ENCODE results near the gene ZBTB7C.

ZBTB7C gene

DNA sequence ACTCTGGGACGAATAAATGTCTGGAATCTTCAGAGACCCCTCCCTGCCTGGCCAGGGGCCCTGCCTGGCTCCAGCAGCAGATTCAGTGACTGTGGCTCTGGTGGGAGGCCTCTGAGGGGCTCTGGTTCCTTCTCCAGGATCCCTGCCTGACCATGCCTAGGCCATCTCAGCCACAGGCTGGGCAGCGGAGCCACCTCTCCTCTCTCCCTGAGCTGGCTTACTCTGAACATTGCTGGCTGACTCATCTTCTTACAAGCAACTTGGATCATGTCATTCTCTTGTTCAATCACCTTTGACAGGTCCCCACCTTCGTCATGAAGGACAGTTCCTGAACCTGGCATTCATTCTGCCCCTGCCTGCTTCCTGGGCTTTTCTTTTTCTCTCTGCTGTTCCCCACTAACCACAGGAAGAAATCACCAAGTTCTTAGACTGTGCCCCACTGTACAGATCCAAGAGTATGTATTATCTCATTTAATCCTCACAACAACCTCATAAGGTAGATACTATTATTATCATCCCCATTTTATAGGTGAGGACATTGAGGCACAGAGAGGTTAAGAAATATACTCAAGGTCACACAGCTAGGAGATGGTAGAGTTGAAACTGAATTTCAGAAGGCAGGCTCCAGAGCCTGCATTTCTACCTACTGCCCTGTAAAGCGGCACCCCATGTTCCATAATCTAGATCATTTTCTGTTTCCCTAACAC, 323.2 kb downstream of the ZBTB7C start:
- no peak for DNase-seq (ENCODE audit: extremely low read depth, low read depth)
- H3K4me3 ChIP-seq (replicated peaks; ENCODE audit: low read depth, low read length): no peak overlapping the region
- TF ChIP-seq, protein P1, sequence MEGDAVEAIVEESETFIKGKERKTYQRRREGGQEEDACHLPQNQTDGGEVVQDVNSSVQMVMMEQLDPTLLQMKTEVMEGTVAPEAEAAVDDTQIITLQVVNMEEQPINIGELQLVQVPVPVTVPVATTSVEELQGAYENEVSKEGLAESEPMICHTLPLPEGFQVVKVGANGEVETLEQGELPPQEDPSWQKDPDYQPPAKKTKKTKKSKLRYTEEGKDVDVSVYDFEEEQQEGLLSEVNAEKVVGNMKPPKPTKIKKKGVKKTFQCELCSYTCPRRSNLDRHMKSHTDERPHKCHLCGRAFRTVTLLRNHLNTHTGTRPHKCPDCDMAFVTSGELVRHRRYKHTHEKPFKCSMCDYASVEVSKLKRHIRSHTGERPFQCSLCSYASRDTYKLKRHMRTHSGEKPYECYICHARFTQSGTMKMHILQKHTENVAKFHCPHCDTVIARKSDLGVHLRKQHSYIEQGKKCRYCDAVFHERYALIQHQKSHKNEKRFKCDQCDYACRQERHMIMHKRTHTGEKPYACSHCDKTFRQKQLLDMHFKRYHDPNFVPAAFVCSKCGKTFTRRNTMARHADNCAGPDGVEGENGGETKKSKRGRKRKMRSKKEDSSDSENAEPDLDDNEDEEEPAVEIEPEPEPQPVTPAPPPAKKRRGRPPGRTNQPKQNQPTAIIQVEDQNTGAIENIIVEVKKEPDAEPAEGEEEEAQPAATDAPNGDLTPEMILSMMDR (IDR thresholded peaks at IDR 0.05; ENCODE audit: low read depth, low read length, missing control alignments): no peak

DNA sequence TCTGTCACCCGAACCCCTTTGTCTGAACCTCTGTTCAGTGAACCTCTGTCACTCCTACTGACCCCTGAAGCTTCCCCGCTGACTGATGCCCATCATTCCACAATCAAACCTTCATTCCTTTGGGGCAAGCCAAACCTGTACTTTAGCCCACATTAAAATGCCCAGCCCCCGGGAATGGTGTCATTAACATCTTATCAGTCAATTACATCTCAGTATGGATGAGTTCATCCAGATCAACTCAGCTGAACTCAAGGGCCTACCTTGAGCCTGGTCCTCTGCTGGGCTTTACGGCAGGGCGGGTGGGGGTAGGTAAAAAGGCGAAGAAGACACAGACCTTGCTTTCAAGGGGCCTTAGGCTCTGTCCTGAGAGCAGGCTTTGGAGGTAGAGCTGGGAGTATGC, 324.3 kb downstream of the ZBTB7C start:
- no peak for DNase-seq (ENCODE audit: extremely low read depth, low read depth)
- H3K4me3 ChIP-seq (replicated peaks; ENCODE audit: low read depth, low read length): no peak overlapping the region
- TF ChIP-seq, protein P1 (IDR thresholded peaks at IDR 0.05; ENCODE audit: low read depth, low read length, missing control alignments): no peak

DNA sequence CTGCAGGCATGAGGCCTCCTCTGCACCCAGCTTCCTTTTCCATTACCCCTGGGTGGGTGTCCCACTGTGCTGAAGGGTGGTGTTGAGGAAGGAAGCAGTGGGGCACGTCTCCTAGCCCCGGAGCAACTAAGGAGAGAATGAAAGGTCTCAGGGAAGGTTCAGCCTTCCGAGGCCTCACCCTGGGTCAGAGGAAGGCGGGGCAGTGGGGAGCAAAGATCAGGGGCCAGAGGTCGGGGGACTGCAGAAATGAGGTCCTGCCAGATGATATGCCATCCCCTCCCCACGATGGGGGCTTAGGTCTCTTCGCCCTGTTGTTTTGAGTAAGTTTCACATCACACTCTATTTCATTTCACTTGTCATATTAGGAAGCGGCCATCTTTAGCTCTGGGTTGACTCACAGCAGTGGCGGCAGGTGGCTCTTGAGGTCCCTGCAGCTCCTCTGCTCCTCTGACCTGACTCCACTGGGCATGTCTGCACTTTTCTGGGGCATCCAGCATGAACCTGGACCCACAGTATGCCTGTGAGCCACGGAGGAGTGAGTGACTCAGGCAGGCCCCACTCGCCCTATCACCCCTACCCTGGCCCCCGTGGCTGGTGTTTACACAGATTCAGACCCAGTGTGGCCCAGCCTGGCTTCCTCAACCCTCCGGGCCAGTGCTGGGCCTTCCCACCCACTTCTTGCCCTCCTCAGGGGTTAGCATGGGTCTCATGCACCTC, 325.0 kb downstream of the ZBTB7C start:
- DNase-seq (ENCODE audit: extremely low read depth, low read depth): no peak
- TF ChIP-seq, protein P1 (IDR thresholded peaks at IDR 0.05; ENCODE audit: low read depth, low read length, missing control alignments): no peak
- no peak overlapping the region for H3K4me3 ChIP-seq (replicated peaks; ENCODE audit: low read depth, low read length)

DNA sequence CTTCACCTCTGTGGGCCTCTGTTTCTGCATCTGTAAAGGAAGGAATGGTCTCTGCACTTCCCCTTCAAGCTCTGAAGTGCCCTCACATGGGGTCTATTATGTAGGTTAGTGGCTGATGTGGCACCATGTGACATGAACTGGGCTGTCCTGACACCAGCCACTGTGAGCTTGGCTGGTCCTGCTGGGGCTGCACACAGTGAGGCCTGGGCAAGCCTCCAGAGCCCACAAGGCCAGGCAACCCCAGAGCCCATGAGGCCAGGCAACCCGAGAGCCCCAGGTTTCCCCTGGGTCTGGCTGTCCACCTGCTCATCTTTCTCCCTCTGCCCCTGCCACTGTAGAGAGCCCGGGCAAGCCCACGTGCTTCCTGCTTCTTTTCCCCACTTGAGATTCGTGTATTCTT, 328.6 kb downstream of the ZBTB7C start:
- TF ChIP-seq, protein P1 (IDR thresholded peaks at IDR 0.05; ENCODE audit: low read depth, low read length, missing control alignments): no peak

DNA sequence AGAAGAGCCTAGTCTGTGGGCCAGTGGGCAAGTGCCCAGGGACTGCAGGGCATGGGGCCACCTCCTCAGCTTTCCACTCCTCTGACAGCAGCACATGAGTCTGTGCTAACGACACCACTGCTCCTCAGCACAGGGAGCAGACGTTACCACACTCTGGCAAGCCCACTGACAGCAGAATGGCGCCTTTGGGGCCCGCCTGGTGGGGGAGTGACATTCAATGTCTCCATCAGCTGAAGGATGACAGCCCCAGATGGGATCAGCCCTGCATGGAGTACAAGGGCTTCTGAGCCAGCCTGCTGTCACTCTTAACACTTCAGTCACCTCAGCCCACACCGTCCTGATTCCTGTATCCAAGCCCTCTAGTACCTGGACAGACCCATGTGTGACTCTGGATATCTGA, 329.3 kb downstream of the ZBTB7C start:
- no peak overlapping the region for H3K4me3 ChIP-seq (replicated peaks; ENCODE audit: low read depth, low read length)
- TF ChIP-seq, protein P1 (IDR thresholded peaks at IDR 0.05; ENCODE audit: low read depth, low read length, missing control alignments): no peak
- no peak for DNase-seq (ENCODE audit: extremely low read depth, low read depth)

More for the DNA sequence above, 328.6 kb downstream of the ZBTB7C start:
- DNase-seq (ENCODE audit: extremely low read depth, low read depth): no peak
- no peak overlapping the region for H3K4me3 ChIP-seq (replicated peaks; ENCODE audit: low read depth, low read length)

DNA sequence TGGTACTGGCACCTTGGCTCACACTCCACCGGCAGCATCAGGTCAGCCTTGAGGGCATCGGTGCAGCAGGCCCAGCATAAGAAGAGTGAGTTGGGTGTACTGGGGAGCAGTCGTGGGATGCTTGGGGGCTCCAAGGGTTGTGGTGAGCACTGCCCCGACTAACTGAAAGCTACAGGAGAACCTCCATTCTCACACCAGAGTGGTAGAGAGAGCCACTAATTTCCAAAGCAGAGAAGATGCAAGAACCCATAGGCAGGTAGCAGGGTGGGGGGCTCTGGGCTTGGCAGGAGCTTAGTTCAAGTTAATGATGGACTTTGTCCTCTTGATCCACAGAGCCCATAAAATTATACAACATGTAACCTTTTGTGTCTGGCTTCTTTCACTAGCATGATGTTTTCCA, 330.7 kb downstream of the ZBTB7C start:
- no peak overlapping the region for H3K4me3 ChIP-seq (replicated peaks; ENCODE audit: low read depth, low read length)
- TF ChIP-seq, protein P1 (IDR thresholded peaks at IDR 0.05; ENCODE audit: low read depth, low read length, missing control alignments): no peak
- no peak for DNase-seq (ENCODE audit: extremely low read depth, low read depth)

Data from HFF-Myc (cell line).